ENCODE measurements around the gene CASD1. TPM values are rescaled to one million over a fixed set of nuclear protein-coding genes. Genes with fewer than 3 reads are reported as not detected.

CASD1 gene
- polyA plus RNA-seq, 2 donors, result 3.9 to 5.7 TPM

GRCh38 chr7:94511718-94512117 lies 2.1 kb downstream of the CASD1 start:
- Histone ChIP-seq H3K27ac (ENCODE audit: low read depth in 2 of 2, low read length in 1 of 2) (no peak overlapping the region), H3K4me1 (ENCODE audit: control insufficient read depth in 2 of 2, insufficient read depth in 2 of 2, low read length in 1 of 2) (peaks cover 0 to 3% of the 10 kb centered on the region in 2 donors), H3K4me3 (ENCODE audit: low read depth in 1 of 2, low read length in 2 of 2) (no peak overlapping the region), H3K9me3 (ENCODE audit: control insufficient read depth in 2 of 2, insufficient read depth in 1 of 2, low read depth in 1 of 2, low read length in 1 of 2) (no peaks in the 10 kb centered on the region), H3K27me3 (ENCODE audit: control insufficient read depth in 1 of 2, insufficient read depth in 2 of 2, low read length in 2 of 2) (no peaks in the 10 kb centered on the region), H3K36me3 (ENCODE audit: control insufficient read depth in 2 of 2, insufficient read depth in 2 of 2, low read length in 1 of 2) (no peaks in the 10 kb centered on the region)

GRCh38 chr7:94512735-94513564 lies 3.3 kb downstream of the CASD1 start:
- WGBS, 2 donors, result 68 to 78% methylated on average over 11 of the region's 11 CpGs
- Histone ChIP-seq H3K4me1 (ENCODE audit: control insufficient read depth in 2 of 2, insufficient read depth in 2 of 2, low read length in 1 of 2) (peaks cover 0 to 3% of the 10 kb centered on the region in 2 donors), H3K4me3 (ENCODE audit: low read depth in 1 of 2, low read length in 2 of 2) (no peak overlapping the region), H3K27ac (ENCODE audit: low read depth in 2 of 2, low read length in 1 of 2) (no peak overlapping the region), H3K9me3 (ENCODE audit: control insufficient read depth in 2 of 2, insufficient read depth in 1 of 2, low read depth in 1 of 2, low read length in 1 of 2) (no peaks in the 10 kb centered on the region), H3K27me3 (ENCODE audit: control insufficient read depth in 1 of 2, insufficient read depth in 2 of 2, low read length in 2 of 2) (no peaks in the 10 kb centered on the region), H3K36me3 (ENCODE audit: control insufficient read depth in 2 of 2, insufficient read depth in 2 of 2, low read length in 1 of 2) (no peaks in the 10 kb centered on the region)

GRCh38 chr7:94513565-94513860 lies 3.9 kb downstream of the CASD1 start:
- Histone ChIP-seq H3K4me3 (ENCODE audit: low read depth in 1 of 2, low read length in 2 of 2) (no peak overlapping the region), H3K9me3 (ENCODE audit: control insufficient read depth in 2 of 2, insufficient read depth in 1 of 2, low read depth in 1 of 2, low read length in 1 of 2) (no peaks in the 10 kb centered on the region), H3K4me1 (ENCODE audit: control insufficient read depth in 2 of 2, insufficient read depth in 2 of 2, low read length in 1 of 2) (peaks cover 0 to 3% of the 10 kb centered on the region in 2 donors), H3K27ac (ENCODE audit: low read depth in 2 of 2, low read length in 1 of 2) (no peak overlapping the region), H3K27me3 (ENCODE audit: control insufficient read depth in 1 of 2, insufficient read depth in 2 of 2, low read length in 2 of 2) (no peaks in the 10 kb centered on the region), H3K36me3 (ENCODE audit: control insufficient read depth in 2 of 2, insufficient read depth in 2 of 2, low read length in 1 of 2) (no peaks in the 10 kb centered on the region)

- Histone ChIP-seq H3K9me3 (ENCODE audit: control insufficient read depth in 2 of 2, insufficient read depth in 1 of 2, low read depth in 1 of 2, low read length in 1 of 2) (no peaks in the 10 kb centered on the region), H3K36me3 (ENCODE audit: control insufficient read depth in 2 of 2, insufficient read depth in 2 of 2, low read length in 1 of 2) (no peaks in the 10 kb centered on the region), H3K4me3 (ENCODE audit: low read depth in 1 of 2, low read length in 2 of 2) (no peak overlapping the region), H3K27me3 (ENCODE audit: control insufficient read depth in 1 of 2, insufficient read depth in 2 of 2, low read length in 2 of 2) (no peaks in the 10 kb centered on the region), H3K4me1 (ENCODE audit: control insufficient read depth in 2 of 2, insufficient read depth in 2 of 2, low read length in 1 of 2) (peaks cover 0 to 3% of the 10 kb centered on the region in 2 donors), H3K27ac (ENCODE audit: low read depth in 2 of 2, low read length in 1 of 2) (no peak overlapping the region)
- WGBS, 2 donors, result 62 to 81% methylated on average over 4 of the region's 4 CpGs
Observed at GRCh38 chr7:94514140-94514889, 4.7 kb downstream of the CASD1 start.

GRCh38 chr7:94514917-94515316 lies 5.3 kb downstream of the CASD1 start:
- no peaks in the 10 kb centered on the region for H3K27me3 ChIP-seq (ENCODE audit: control insufficient read depth in 1 of 2, insufficient read depth in 2 of 2, low read length in 2 of 2)
- no peak overlapping the region for H3K4me3 ChIP-seq (ENCODE audit: low read depth in 1 of 2, low read length in 2 of 2)
- no peaks in the 10 kb centered on the region for H3K36me3 ChIP-seq (ENCODE audit: control insufficient read depth in 2 of 2, insufficient read depth in 2 of 2, low read length in 1 of 2)
- H3K9me3 ChIP-seq (ENCODE audit: control insufficient read depth in 2 of 2, insufficient read depth in 1 of 2, low read depth in 1 of 2, low read length in 1 of 2), result no peaks in the 10 kb centered on the region
- peaks cover 0 to 3% of the 10 kb centered on the region in 2 donors for H3K4me1 ChIP-seq (ENCODE audit: control insufficient read depth in 2 of 2, insufficient read depth in 2 of 2, low read length in 1 of 2)
- no peak overlapping the region for H3K27ac ChIP-seq (ENCODE audit: low read depth in 2 of 2, low read length in 1 of 2)

GRCh38 chr7:94525923-94526322 lies 16.3 kb downstream of the CASD1 start:
- WGBS, 2 donors, result 85 to 90% methylated on average over 3 of the region's 3 CpGs
- no peak overlapping the region for H3K4me3 ChIP-seq (ENCODE audit: low read depth in 1 of 2, low read length in 2 of 2)
- no peaks in the 10 kb centered on the region for H3K27me3 ChIP-seq (ENCODE audit: control insufficient read depth in 1 of 2, insufficient read depth in 2 of 2, low read length in 2 of 2)
- no peaks in the 10 kb centered on the region for H3K36me3 ChIP-seq (ENCODE audit: control insufficient read depth in 2 of 2, insufficient read depth in 2 of 2, low read length in 1 of 2)
- no peaks in the 10 kb centered on the region for H3K9me3 ChIP-seq (ENCODE audit: control insufficient read depth in 2 of 2, insufficient read depth in 1 of 2, low read depth in 1 of 2, low read length in 1 of 2)
- H3K4me1 ChIP-seq (ENCODE audit: control insufficient read depth in 2 of 2, insufficient read depth in 2 of 2, low read length in 1 of 2), result no peaks in the 10 kb centered on the region
- no peak overlapping the region for H3K27ac ChIP-seq (ENCODE audit: low read depth in 2 of 2, low read length in 1 of 2)

- Histone ChIP-seq H3K4me3 (ENCODE audit: low read depth in 1 of 2, low read length in 2 of 2) (no peak overlapping the region), H3K9me3 (ENCODE audit: control insufficient read depth in 2 of 2, insufficient read depth in 1 of 2, low read depth in 1 of 2, low read length in 1 of 2) (no peaks in the 10 kb centered on the region), H3K4me1 (ENCODE audit: control insufficient read depth in 2 of 2, insufficient read depth in 2 of 2, low read length in 1 of 2) (no peaks in the 10 kb centered on the region), H3K27me3 (ENCODE audit: control insufficient read depth in 1 of 2, insufficient read depth in 2 of 2, low read length in 2 of 2) (no peaks in the 10 kb centered on the region), H3K27ac (ENCODE audit: low read depth in 2 of 2, low read length in 1 of 2) (no peak overlapping the region), H3K36me3 (ENCODE audit: control insufficient read depth in 2 of 2, insufficient read depth in 2 of 2, low read length in 1 of 2) (no peaks in the 10 kb centered on the region)
- WGBS, 2 donors, result 79 to 91% methylated on average over 1 of the region's 1 CpG
Observed at GRCh38 chr7:94529516-94529915, 19.9 kb downstream of the CASD1 start.

- Histone ChIP-seq H3K9me3 (ENCODE audit: control insufficient read depth in 2 of 2, insufficient read depth in 1 of 2, low read depth in 1 of 2, low read length in 1 of 2) (no peaks in the 10 kb centered on the region), H3K27ac (ENCODE audit: low read depth in 2 of 2, low read length in 1 of 2) (no peak overlapping the region), H3K36me3 (ENCODE audit: control insufficient read depth in 2 of 2, insufficient read depth in 2 of 2, low read length in 1 of 2) (no peaks in the 10 kb centered on the region), H3K4me1 (ENCODE audit: control insufficient read depth in 2 of 2, insufficient read depth in 2 of 2, low read length in 1 of 2) (no peaks in the 10 kb centered on the region), H3K4me3 (ENCODE audit: low read depth in 1 of 2, low read length in 2 of 2) (no peak overlapping the region), H3K27me3 (ENCODE audit: control insufficient read depth in 1 of 2, insufficient read depth in 2 of 2, low read length in 2 of 2) (no peaks in the 10 kb centered on the region)
- 84 to 87% methylated on average over 3 of the region's 3 CpGs for WGBS, 2 donors
Observed at GRCh38 chr7:94530109-94530508, 20.5 kb downstream of the CASD1 start.

GRCh38 chr7:94532676-94533075 lies 23.1 kb downstream of the CASD1 start:
- WGBS, 2 donors, result 79% methylated on average over 2 of the region's 2 CpGs
- H3K27ac ChIP-seq (ENCODE audit: low read depth in 2 of 2, low read length in 1 of 2), result no peak overlapping the region
- no peaks in the 10 kb centered on the region for H3K36me3 ChIP-seq (ENCODE audit: control insufficient read depth in 2 of 2, insufficient read depth in 2 of 2, low read length in 1 of 2)
- H3K27me3 ChIP-seq (ENCODE audit: control insufficient read depth in 1 of 2, insufficient read depth in 2 of 2, low read length in 2 of 2), result no peaks in the 10 kb centered on the region
- no peaks in the 10 kb centered on the region for H3K4me1 ChIP-seq (ENCODE audit: control insufficient read depth in 2 of 2, insufficient read depth in 2 of 2, low read length in 1 of 2)
- no peak overlapping the region for H3K4me3 ChIP-seq (ENCODE audit: low read depth in 1 of 2, low read length in 2 of 2)
- no peaks in the 10 kb centered on the region for H3K9me3 ChIP-seq (ENCODE audit: control insufficient read depth in 2 of 2, insufficient read depth in 1 of 2, low read depth in 1 of 2, low read length in 1 of 2)

- Histone ChIP-seq H3K27me3 (ENCODE audit: control insufficient read depth in 1 of 2, insufficient read depth in 2 of 2, low read length in 2 of 2) (no peaks in the 10 kb centered on the region), H3K4me1 (ENCODE audit: control insufficient read depth in 2 of 2, insufficient read depth in 2 of 2, low read length in 1 of 2) (no peaks in the 10 kb centered on the region), H3K36me3 (ENCODE audit: control insufficient read depth in 2 of 2, insufficient read depth in 2 of 2, low read length in 1 of 2) (no peaks in the 10 kb centered on the region), H3K4me3 (ENCODE audit: low read depth in 1 of 2, low read length in 2 of 2) (no peak overlapping the region), H3K9me3 (ENCODE audit: control insufficient read depth in 2 of 2, insufficient read depth in 1 of 2, low read depth in 1 of 2, low read length in 1 of 2) (no peaks in the 10 kb centered on the region), H3K27ac (ENCODE audit: low read depth in 2 of 2, low read length in 1 of 2) (no peak overlapping the region)
- WGBS, 2 donors, result 69 to 84% methylated on average over 1 of the region's 1 CpG
Observed at GRCh38 chr7:94540428-94540827, 30.8 kb downstream of the CASD1 start.

All from esophagus (tissue), 2 donors.